Suprapubic skin (tissue), 4 donors: ENCODE results near the gene PIGN.

Source experiments
- EP300 ChIP-seq: sonication (generic); formaldehyde crosslinking; IDR thresholded peaks from one replicate; pipeline ENCODE4 v1.6.1; 2017; ENCODE audit warnings: antibody characterized with exemption
- POLR2AphosphoS5 ChIP-seq, 3 donors: sonication (generic); formaldehyde crosslinking; IDR thresholded peaks; one replicate each; pipeline ENCODE4 v1.6.1; 2017; ENCODE audit warnings: antibody characterized with exemption in 3 of 3
- TF ChIP-seq, protein P1 (sequence below), 2 donors: fragments of 200-600 bp in 1 of 2; fragments of 450-650 bp in 1 of 2; sonication (generic) in 1 of 2; IDR thresholded peaks; one replicate each; pipeline ENCODE4 v1.5.1; 2016 to 2019; ENCODE audit warnings: antibody characterized with exemption in 2 of 2, mild to moderate bottlenecking in 1 of 2, moderate library complexity in 1 of 2

- TF ChIP-seq, protein P1, sequence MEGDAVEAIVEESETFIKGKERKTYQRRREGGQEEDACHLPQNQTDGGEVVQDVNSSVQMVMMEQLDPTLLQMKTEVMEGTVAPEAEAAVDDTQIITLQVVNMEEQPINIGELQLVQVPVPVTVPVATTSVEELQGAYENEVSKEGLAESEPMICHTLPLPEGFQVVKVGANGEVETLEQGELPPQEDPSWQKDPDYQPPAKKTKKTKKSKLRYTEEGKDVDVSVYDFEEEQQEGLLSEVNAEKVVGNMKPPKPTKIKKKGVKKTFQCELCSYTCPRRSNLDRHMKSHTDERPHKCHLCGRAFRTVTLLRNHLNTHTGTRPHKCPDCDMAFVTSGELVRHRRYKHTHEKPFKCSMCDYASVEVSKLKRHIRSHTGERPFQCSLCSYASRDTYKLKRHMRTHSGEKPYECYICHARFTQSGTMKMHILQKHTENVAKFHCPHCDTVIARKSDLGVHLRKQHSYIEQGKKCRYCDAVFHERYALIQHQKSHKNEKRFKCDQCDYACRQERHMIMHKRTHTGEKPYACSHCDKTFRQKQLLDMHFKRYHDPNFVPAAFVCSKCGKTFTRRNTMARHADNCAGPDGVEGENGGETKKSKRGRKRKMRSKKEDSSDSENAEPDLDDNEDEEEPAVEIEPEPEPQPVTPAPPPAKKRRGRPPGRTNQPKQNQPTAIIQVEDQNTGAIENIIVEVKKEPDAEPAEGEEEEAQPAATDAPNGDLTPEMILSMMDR (IDR thresholded peaks at IDR 0.05), result no peak
- TF ChIP-seq EP300 (no peak), POLR2AphosphoS5 (IDR thresholded peaks at IDR 0.05) (no peak)
Observed at GRCh38 chr18:62211325-62211828, 24.5 kb upstream of the PIGN start.
